HG03280 (cell line): ENCODE results near the gene BTBD9.

Experiments used
- ATAC-seq: cut with Tn5 transposase; IDR thresholded peaks from one replicate; pipeline ENCODE4 v1.9.1; 2021; ENCODE audit warnings: mild to moderate bottlenecking, moderate library complexity; ENCODE audit not compliant: unreplicated experiment

The BTBD9 gene

DNA sequence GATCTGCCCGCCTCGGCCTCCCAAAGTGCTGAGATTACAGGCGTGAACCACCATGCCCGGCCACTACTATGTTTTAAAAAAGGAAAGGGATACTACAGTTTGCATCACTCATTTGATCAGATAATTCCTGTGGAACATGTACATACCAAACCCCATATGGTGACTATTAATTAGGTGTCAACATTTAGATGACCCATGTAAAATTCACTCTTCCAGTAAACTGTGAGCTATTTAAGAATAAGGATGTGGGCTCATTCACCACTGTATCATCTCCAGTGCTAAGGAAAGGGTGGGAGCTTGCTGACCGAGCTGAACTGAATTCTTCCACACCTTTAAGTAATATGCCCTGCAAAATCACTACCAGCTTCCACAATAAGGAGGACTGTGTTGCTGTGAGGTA lies 127.5 kb downstream of the BTBD9 start:
- no peak for ATAC-seq

DNA sequence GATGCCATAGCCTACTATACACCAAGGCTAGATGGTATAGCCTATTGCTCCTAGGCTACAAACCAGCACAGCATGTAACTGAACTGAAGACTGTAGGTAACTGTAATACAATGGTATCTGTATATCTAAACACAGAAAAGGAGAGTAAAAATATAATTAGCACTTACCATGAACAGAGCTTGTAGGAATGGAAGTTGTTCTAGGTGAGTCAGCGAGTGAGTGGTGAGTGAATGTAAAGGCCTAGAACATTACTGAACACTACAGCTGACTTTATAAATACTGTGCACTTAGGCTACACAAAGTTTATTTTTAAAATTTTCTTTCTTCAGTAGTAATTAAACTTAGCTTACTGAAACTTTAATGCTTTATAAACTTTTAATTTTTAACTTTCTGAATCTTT lies 129.5 kb downstream of the BTBD9 start:
- no peak for ATAC-seq

DNA sequence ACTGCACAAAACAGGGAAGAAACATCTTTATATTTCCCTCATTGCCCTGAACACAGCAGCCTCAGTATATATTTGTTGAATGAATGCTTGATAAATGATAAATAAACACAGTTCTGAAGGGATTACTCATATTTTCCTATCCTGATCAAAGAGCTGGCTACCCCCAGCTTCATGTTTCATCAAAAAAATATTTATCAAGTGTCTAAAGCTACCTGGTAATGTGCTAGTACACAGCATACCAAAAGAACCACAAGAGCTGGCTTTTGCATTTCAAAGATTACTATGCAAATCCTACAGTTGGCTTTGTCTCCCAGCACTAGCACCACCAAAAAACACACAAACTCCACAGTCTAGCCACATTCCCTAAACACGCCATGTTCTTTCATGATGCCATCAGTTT lies 130.0 kb downstream of the BTBD9 start:
- ATAC-seq = no peak

DNA sequence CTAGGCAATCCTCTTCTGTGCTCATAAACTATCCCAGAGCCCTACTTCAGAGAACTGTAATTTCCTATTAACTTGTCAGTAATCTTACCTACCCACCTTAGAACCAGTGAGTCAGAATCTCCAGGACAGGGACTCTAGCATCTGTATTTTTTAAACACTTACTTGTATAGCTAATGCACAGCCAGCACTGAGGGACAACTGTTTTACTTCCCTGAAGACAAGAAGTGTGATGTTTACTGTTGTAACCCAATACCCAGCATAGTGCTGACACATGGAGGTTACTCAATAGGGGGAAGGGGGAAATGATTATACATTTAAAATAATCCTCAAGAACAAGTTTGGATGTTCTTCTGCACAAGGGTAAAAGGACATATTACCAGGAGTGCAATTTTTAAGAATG lies 130.8 kb downstream of the BTBD9 start:
- no peak for ATAC-seq

DNA sequence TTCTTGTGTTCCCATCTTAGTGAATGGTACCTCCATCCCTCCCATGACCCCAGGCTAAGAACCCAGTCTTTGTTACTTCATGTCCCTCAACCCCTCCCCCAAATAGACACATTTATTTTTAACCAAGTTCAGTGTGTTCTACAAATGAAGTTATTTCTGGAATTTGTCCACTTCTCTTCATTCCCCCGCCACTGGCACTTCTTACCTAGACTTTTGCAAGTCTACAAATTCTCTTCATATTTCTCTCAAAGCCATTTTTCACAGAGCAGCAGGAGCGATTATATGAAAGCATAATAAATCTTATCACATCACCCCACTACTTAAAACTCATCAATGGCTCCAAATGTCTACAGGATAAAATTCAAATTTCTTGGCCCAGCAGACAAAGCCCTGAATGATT lies 131.4 kb downstream of the BTBD9 start:
- no peak for ATAC-seq

DNA sequence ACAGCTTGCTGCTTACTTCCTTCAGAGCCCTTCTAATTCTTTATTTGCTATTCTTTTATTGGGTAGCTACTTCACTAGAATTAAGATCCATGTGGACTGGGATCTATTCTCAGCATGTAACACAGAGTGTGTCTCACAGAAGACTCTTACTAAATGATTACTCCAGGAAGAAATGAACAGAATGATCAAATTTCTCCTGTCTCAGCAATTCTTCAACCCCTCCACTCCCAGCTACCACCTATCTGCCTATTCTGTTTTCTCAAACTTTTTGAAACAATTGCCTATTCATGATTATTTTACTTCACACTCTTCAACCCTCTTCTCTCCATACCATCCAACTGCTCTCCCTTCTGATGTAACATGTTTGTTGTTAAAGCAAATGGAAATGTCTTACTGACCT lies 132.6 kb downstream of the BTBD9 start:
- no peak for ATAC-seq

DNA sequence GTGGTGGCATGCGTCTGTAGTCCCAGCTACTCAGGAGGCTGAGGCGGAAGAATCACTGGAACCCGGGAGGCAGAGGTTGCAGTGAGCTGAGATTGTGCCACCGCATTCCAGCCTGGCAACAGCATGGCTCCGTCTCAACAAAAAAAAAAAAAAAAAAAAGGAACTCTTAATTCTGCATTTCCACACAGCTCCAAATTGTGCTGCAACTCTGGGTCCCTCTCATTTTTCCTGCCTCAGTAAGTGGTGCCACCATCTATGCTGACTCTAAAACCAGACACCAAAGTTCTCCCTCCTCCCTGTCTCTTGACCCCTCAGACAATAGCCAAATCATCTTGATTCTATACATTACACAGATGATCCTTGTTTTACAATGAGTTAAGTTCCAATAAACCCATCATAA lies 133.9 kb downstream of the BTBD9 start:
- no peak for ATAC-seq

DNA sequence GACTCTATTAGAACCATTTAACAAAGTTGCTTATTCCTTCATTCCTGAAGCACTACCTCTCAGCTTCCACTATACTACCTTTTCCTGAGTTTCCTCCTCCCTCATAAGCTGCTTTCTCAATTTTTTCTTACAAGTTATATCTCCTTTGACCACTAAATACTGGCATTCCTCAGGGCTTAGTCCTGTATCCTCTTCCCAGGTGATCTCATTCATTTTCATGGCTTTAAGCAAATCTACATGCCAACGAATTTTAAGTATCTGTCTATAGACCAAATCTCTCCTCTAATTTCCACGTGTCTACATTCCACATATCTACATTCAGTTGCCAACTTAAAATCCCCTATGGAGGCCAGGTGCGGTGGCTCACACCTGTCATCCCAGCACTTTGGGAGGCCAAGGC lies 134.7 kb downstream of the BTBD9 start:
- no peak for ATAC-seq

DNA sequence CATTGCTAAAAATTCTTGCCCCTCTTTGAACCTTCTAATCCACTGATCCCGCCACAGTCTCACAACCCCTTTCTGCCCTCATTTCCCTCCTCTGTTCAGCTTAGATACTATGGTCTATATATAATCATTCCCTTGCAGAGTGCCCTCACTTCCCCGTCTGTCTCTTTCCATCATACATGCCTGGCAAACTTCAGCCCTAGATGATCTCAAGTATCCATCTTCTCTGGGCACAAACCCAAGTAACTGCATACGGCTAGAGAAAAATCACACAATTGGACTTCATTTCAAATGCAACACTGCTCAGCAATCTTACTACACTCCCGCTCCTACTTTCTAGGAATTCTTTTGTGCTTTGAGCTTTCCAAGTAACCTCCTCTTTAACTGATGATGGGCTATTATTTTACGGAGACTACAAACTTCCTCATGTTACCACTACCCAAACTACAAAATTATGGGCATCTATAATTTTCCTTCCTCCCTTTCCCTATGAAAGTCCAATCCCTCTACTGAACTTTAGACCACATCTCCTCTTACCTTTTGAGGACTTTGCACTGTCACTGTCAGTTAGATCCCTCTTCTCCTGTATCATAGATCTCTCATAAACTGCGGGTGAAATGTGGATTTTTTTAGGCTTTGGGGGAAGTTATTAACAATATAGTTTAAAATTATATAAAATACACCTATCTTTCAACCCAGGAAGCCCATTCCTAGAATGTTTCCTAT lies 135.6 kb downstream of the BTBD9 start:
- no peak for ATAC-seq

DNA sequence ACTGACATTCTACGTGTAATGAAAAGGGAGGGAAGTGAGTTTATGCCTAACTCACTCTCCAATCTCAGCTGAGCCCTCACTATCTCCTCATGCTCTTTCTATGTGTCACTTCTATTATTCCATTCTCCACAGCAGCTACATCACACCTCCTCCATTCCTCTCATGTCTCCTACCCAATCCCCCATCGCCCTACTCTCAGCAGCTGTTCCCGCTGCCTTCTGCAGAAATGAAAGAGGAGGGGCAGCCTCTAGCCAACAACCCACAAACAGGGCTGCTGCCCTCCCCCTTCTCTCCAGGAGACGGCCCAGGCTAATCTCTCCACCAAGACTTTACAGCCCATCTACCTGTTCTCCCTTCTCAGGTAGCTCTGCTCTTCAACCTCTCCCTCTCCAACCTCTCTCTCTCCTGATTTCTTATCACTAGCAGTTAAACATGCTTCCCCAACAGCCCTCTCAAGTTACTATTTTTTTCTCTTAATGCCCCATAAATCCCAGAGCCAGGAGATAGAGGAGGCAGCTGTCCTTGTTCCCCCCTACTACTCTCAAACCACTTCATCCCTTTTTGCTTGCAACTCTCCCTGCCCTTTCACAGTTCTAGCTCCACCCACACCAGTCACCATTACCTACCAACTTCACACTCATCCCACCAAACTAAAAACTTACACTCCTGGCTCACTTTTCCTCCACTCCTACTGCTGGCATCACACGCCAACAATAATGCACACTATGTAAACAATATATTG lies 136.5 kb downstream of the BTBD9 start:
- ATAC-seq = no peak

DNA sequence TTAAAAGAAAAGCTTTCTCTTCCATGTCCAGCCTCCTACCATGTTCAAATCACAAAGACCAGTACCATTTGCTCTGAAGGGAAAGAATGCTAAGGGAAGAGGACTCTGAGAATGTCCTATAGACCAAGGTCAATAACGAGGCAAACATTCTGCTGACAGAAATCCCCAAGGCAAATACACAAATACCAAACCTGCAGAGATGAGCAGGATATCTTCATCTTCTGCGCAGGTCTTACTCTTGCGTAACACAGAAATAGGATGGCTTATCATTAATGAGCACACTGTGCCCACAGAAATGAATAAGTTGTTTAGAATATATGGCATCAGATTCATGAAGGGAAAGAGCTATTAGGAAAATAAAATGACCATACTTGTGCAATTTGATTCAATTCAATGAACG lies 137.3 kb downstream of the BTBD9 start:
- no peak for ATAC-seq

DNA sequence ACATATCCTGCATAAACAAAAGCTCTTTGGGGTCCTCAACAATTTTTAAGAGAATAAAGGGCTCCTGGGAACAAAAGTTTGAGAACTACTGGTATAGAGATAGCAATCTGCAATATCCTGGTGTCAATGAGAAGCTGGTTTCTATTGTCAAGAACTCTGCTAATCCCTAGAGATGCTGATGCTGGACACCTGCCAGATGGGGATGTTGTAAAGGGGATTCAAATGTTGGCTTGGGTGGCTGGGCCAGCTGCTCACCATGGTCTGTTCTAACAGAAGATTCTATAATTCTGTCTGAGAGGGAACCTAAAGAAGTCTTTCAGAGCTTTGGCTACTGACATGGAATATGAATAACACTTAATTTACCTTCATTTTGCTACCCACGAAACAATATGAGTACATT lies 137.8 kb downstream of the BTBD9 start:
- no peak for ATAC-seq

DNA sequence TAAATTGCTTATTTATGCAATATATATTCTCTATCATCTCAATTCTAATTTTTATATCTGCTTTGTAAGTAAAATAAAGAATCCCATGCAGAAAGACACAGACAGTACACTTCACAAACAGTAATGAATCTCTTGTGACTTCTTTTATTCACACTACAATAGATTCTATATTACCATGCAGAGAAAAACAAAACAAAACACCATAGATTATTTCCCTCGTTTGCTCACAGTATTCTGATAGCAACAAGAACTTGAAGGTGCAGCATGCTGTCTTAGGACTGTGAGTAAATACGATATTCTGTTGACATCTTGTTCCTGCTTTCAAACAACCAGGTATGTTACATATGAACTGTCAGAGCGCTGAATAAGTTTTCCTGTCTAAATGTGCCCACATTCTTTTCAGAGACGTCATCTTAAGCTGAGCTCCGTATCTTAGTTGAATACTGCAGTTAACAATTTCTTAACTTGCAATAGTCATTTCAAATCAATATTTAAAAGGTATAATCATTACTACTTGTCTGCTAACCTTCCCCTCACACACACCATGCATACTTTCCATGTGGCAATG lies 140.1 kb downstream of the BTBD9 start:
- ATAC-seq = no peak

DNA sequence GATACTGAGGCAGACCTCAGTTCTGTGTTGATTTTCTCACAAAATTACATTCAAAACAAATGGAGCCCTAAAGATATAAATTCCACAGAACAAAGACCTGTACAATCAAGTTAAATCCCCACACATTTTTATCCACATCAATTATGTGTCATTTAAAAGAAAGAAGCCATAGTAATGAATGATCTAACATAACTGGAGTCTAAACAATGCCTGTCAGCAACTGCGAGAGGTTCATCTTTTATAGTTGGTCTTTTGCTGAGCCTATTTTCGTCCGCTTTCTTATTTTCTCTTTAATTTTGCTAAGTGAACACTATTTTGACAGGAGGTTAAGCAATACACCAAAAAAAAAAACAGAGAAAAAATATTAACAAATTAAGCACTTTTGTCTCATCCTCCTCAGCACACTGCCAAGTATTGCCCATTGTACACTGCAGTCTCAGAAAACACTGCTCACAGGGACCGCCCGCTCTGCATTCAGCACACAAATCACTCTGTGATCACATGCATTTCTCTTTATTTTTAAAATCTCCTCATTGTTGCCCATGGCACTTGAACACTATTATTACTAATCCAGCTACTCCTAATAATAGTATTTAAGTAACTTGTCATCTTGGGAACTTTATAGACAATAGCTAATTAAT lies 140.8 kb downstream of the BTBD9 start:
- no peak for ATAC-seq

DNA sequence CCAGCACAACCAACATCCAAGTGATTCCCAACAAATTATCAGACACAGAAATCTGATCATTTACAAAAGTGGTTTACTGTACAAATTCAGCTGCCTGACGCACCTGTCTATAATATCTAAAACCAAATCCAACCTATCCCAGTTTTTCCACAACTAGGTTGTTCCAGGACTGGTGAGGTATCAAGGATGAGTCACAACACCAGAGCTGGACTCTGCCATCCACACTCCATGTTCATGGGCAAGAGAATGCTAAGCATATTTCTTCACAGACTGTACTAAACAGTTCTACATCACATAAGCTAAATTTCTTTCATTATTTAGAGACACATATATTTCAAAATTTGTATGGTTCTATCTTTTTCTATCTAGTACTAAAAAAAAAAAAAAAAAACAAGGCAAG lies 141.6 kb downstream of the BTBD9 start:
- ATAC-seq = no peak

DNA sequence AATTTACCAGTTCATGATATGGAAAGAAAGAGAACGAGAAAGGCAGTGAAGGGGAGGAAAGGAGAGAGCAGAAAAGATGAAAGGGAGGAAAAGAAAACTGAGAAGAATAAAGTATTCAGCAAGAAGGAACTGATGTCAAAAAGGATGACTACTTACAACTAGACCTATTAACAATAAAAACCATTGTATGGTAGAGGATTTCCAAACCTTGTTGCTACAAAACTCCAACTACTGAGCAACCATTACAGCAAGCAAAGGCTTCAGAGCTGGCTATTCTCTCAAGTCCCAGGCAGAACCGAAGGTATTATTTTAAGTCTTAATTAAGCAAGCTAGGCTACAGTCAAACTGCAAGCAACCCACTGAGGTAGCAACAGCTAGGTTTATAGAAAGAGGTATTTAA lies 142.2 kb downstream of the BTBD9 start:
- no peak for ATAC-seq

DNA sequence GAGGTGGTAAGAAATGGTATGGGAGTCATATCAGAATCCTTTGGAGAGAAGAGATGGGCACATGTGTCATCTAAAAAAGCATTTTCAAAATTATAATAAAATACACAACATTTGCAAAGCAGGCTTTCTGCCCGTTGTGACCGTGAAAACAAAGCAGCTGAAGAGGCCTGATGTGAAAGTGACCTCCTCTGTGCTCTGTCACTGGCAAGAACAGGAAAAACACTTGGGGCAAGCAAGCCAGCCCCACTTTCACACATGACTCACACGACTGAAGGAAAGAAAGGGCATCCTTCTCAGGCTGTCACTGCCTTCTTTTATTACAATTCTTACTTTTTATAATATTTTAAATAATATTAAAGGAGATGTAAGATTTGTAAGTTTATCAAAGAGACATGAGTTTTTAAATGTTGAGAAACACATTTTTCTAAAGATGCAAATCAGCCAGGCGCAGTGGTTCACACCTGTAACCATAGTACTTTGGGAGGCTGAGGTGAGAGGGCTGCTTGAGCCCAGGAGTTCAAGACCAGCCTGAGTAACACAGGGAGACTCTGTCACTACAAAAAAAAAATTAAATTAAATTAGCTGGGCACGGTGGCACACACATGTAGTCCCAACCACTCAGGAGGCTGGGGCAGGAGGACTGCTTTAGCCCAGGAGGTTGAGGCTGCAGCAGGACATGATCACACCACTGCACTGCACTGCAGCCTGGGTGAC lies 143.7 kb downstream of the BTBD9 start:
- peak; percentile 54 for ATAC-seq

DNA sequence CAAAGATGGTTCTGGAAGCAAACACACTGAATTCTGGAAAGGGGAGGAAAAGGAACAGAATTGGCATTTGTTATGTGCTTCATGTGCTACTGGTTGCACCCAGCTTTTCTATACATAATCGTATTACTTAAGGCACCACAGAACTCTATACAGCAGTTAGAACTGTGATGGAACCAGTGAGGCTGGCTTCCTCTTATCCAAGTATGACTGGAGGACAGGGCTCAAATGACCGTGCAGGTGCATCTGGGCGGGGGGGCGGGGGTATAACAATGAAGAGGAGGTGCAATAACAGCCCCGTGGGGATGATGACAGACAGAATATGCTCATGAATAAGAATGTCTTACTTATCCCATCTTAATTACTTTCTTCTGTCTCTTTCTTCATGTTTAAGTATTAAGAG lies 144.2 kb downstream of the BTBD9 start:
- ATAC-seq = no peak

DNA sequence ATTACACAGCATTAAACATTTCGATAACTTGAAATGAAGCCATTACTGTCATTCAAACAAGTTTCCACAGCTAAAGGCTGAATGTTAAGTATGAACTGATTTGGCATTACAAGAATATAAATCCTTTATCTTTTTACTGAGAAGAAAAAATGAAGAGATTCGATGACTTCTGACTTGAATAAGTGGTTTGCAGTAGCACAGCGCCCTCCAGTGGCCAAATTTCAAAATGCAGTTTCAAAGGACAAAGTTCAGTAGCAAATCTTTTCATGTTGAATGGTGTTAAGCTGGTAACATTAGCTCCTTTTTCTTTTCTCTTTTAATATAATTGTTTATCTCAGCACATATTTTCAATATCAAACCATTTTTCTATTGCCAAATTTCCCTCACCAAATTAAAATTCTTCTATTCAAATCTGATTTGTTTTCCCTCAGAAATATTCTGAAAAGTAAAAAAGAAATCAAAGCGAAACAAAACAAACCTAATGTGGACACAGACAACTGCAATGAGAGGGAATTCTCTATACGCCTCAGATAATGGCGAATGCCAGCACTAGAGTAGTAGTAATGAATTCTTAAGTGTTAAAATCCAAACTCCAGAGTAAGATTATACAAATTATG lies 145.7 kb downstream of the BTBD9 start:
- ATAC-seq = no peak

DNA sequence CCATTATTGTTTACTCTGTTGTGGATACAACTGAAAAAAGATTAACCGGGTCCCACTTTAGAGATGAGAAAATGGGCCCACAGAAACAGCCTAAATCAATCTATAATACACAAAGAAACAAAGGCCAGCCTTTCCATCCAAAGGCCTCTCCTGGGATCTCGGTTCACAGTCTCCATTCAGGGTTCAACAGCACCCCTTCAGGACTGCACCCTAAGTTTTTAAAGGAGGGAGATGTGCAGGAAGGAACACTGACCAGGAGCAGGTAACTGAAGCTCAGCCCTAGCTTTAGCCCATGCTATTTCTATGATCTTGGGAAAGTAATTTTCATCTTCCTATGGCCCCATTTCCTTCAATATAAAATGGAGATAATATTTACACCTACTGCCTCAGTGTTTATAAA lies 147.7 kb downstream of the BTBD9 start:
- no peak for ATAC-seq

DNA sequence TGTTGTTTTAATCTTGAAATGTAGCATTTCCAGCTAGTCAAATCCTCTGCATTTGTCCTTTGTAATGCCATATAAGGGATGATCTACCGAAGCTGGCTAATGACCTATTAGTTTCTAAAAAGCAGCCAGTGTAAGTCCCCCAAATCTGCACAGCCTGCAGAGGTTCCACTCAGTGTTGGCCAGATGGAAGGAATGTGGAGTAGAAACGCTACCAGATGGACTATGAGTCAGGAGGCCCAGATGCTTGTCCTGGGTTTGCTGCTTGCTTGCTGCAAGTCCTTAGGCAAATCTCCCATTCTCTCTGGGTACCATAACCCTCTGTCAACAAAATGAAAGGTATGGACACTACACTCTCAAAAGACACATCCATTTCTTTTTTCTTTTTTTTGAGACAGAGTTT lies 149.8 kb downstream of the BTBD9 start:
- no peak for ATAC-seq
